Activated naive CD4-positive, alpha-beta T cell treated with anti-CD3 and anti-CD28 coated beads, Interleukin-2, amount 10 ng/mL, durations not matched to agents 7 days and 5 days (primary cell): ENCODE data around the gene ARX.

ENCODE experiments used
- CTCF ChIA-PET: fragments of 350-600 bp; sonication (Branson Sonifier 250); formaldehyde crosslinking; loops from one replicate; lab custom pipeline; 2021; ENCODE audit warnings: antibody characterized with exemption; lab: Charles Lee
- DNase-seq: peaks from one replicate; pipeline ENCODE4 v3.0.0-alpha.2; 2020
- H3K27ac Mint-ChIP-seq: one replicate; pipeline ENCODE4 v1.8.0; 2021; ENCODE audit warnings: mild to moderate bottlenecking, moderate library complexity, mixed read lengths
- H3K27me3 Mint-ChIP-seq: one replicate; pipeline ENCODE4 v1.8.0; 2021; ENCODE audit warnings: mild to moderate bottlenecking, mixed read lengths
- H3K36me3 Mint-ChIP-seq: one replicate; pipeline ENCODE4 v1.8.0; 2021; ENCODE audit warnings: mixed read lengths
- H3K4me1 Mint-ChIP-seq: one replicate; pipeline ENCODE4 v1.8.0; 2021; ENCODE audit warnings: mixed read lengths
- H3K4me3 Mint-ChIP-seq: one replicate; pipeline ENCODE4 v1.8.0; 2021; ENCODE audit warnings: mild to moderate bottlenecking, moderate library complexity, mixed read lengths
- H3K9me3 Mint-ChIP-seq: one replicate; pipeline ENCODE4 v1.8.0; 2021; ENCODE audit warnings: mixed read lengths

ARX gene

GRCh38 chrX:25015486-25016360 lies at the start of gene ARX:
Gene ARX, minus strand, starts transcription at chrX:25015965. Its CDS starts 228 bp downstream, at chrX:25015737.
- CTCF ChIA-PET, result interaction anchor here (1.3 kb wide), 1 partner anchor 645 kb away, joined by 3 read pairs; no protein-coding TSS in a partner anchor
- H3K27me3 Mint-ChIP-seq, result peaks cover 88% of the 10 kb centered on the region
- DNase-seq, result peak; percentile 54

GRCh38 chrX:25059273-25059672 lies 43.5 kb upstream of the ARX start:
- no peaks in the 10 kb centered on the region for H3K36me3 Mint-ChIP-seq
- CTCF ChIA-PET, result no interaction called here
- no peaks in the 10 kb centered on the region for H3K27me3 Mint-ChIP-seq
- H3K9me3 Mint-ChIP-seq, result peaks cover 3% of the 10 kb centered on the region
- H3K4me3 Mint-ChIP-seq, result no peak overlapping the region
- H3K4me1 Mint-ChIP-seq, result no peaks in the 10 kb centered on the region
- no peak overlapping the region for H3K27ac Mint-ChIP-seq
- no peak for DNase-seq

More at GRCh38 chrX:25015486-25016360, at the start of gene ARX:
- no peak within 1 kb of the TSS for H3K27ac Mint-ChIP-seq
- H3K36me3 Mint-ChIP-seq, result no peaks in the 10 kb centered on the region
- no peak within 1 kb of the TSS for H3K4me3 Mint-ChIP-seq
- H3K9me3 Mint-ChIP-seq, result no peaks in the 10 kb centered on the region
- peaks cover 16% of the 10 kb centered on the region for H3K4me1 Mint-ChIP-seq

GRCh38 chrX:25052798-25053534 lies 37.2 kb upstream of the ARX start:
- peaks cover 9% of the 10 kb centered on the region for H3K27me3 Mint-ChIP-seq
- CTCF ChIA-PET, result no interaction called here
- no peak for DNase-seq
- no peaks in the 10 kb centered on the region for H3K36me3 Mint-ChIP-seq
- peaks cover 11% of the 10 kb centered on the region for H3K4me1 Mint-ChIP-seq
- no peak overlapping the region for H3K4me3 Mint-ChIP-seq
- H3K9me3 Mint-ChIP-seq, result peaks cover 3% of the 10 kb centered on the region
- H3K27ac Mint-ChIP-seq, result no peak overlapping the region

DNA sequence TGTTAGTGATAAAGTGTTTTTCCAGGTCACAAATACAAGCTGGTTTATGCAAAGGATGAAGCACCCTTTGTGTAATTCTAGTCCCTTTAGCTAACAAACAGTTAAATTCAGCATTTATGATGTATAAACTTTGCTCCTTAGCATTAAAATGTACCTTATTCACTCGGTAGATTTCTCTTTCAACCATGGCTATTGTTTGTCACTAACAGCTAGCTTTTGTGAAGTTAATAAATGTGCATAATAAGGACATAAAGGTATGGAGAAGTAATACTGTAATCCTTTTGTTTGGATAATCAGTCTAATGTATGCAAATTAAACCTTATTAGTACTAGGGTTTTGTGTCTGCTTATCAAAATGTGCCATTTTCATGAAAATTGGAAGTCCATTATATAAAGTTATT lies 34.2 kb upstream of the ARX start:
- Mint-ChIP-seq H3K4me1 (peaks cover 13% of the 10 kb centered on the region), H3K27me3 (peaks cover 9% of the 10 kb centered on the region), H3K36me3 (no peaks in the 10 kb centered on the region), H3K4me3 (no peak overlapping the region), H3K27ac (no peak overlapping the region), H3K9me3 (no peaks in the 10 kb centered on the region)
- CTCF ChIA-PET, result interaction anchor here (1.1 kb wide), 2 partner anchors 94 to 211 kb away, joined by 4 read pairs; no protein-coding TSS in a partner anchor
- DNase-seq, result no peak

DNA sequence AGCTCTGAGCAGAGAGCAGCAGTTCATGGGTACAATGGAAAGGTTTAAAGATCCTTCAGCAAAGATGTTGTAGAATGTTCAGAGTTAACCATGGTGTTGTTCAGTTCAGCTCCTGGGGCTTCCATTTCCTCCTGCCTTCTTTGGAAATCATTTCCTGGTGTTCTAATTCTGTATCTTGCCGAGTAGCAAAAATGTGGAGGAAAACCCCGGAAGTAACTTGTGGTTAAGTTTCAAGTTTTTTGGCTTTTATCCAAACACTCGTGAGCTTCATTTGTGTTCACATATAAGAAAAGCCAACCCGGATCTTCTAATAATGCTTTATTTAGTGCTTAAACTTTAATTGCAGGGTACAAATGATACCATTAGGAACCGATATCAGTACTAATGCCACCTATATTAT lies 33.6 kb upstream of the ARX start:
- no peaks in the 10 kb centered on the region for H3K36me3 Mint-ChIP-seq
- H3K27me3 Mint-ChIP-seq, result peaks cover 9% of the 10 kb centered on the region
- H3K4me1 Mint-ChIP-seq, result peaks cover 13% of the 10 kb centered on the region
- no peak overlapping the region for H3K27ac Mint-ChIP-seq
- CTCF ChIA-PET, result interaction anchor here (1.1 kb wide), 2 partner anchors 94 to 210 kb away, joined by 4 read pairs; no protein-coding TSS in a partner anchor
- H3K4me3 Mint-ChIP-seq, result no peak overlapping the region
- no peaks in the 10 kb centered on the region for H3K9me3 Mint-ChIP-seq
- DNase-seq, result no peak

GRCh38 chrX:25048178-25048577 lies 32.4 kb upstream of the ARX start:
- no peak overlapping the region for H3K4me3 Mint-ChIP-seq
- H3K9me3 Mint-ChIP-seq, result no peaks in the 10 kb centered on the region
- H3K36me3 Mint-ChIP-seq, result no peaks in the 10 kb centered on the region
- H3K4me1 Mint-ChIP-seq, result peaks cover 13% of the 10 kb centered on the region
- CTCF ChIA-PET, result no interaction called here
- peaks cover 9% of the 10 kb centered on the region for H3K27me3 Mint-ChIP-seq
- no peak overlapping the region for H3K27ac Mint-ChIP-seq
- no peak for DNase-seq

GRCh38 chrX:25043192-25043591 lies 27.4 kb upstream of the ARX start:
- Mint-ChIP-seq H3K36me3 (no peaks in the 10 kb centered on the region), H3K4me3 (no peak overlapping the region), H3K4me1 (peaks cover 2% of the 10 kb centered on the region), H3K27me3 (no peaks in the 10 kb centered on the region), H3K9me3 (no peaks in the 10 kb centered on the region), H3K27ac (no peak overlapping the region)
- CTCF ChIA-PET, result no interaction called here
- no peak for DNase-seq

GRCh38 chrX:25039036-25039435 lies 23.3 kb upstream of the ARX start:
- H3K36me3 Mint-ChIP-seq, result no peaks in the 10 kb centered on the region
- CTCF ChIA-PET, result no interaction called here
- no peaks in the 10 kb centered on the region for H3K27me3 Mint-ChIP-seq
- H3K4me3 Mint-ChIP-seq, result no peak overlapping the region
- no peak for DNase-seq
- H3K27ac Mint-ChIP-seq, result no peak overlapping the region
- no peaks in the 10 kb centered on the region for H3K4me1 Mint-ChIP-seq
- no peaks in the 10 kb centered on the region for H3K9me3 Mint-ChIP-seq

DNA sequence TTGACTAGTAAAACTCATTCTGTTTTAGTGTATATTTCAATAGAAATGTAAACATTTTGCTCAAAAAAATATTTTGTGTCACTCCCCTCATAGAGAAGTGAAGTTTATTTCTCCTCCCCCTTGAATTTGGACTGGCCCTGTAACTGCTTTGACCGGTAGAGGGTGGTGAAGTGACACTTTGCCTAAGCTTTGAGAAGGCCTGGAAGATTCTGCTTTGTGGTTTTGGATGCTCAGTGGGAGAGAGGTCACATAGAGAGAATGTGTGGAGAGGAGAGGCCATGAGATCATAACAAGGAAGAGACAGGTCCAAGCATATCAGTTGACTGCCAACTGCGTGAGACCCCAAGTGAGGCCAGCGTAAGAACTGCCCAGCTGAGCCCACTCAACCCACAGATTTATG lies 19.1 kb upstream of the ARX start:
- H3K36me3 Mint-ChIP-seq, result no peaks in the 10 kb centered on the region
- H3K27me3 Mint-ChIP-seq, result peaks cover 3% of the 10 kb centered on the region
- DNase-seq, result no peak
- H3K4me3 Mint-ChIP-seq, result no peak overlapping the region
- no peaks in the 10 kb centered on the region for H3K9me3 Mint-ChIP-seq
- CTCF ChIA-PET, result interaction anchor here (2.0 kb wide), 1 partner anchor 110 kb away, joined by 6 read pairs; no protein-coding TSS in a partner anchor
- no peak overlapping the region for H3K27ac Mint-ChIP-seq
- H3K4me1 Mint-ChIP-seq, result no peaks in the 10 kb centered on the region

DNA sequence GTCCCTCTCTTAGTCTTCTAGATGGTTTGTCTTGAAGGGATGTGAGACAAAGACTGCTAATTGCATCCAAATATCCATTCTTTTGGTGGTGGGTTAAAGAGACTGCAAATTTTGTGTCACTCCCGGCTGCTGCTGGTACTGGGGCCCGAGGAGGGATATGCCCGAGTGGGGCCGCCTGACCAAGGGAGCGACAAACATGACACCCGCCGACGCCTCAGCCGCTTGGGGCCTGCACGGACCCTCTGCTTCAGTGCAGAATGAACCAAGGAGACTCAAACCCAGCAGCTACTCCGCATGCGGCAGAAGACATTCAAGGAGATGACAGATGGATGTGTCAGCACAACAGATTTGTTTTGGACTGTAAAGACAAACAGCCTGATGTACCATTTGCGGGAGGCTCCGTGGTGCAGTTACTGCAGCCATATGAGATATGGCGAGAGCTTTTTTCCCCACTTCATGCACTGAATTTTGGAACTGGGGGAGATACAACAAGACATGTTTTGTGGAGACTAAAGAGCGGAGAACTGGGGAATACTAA lies 13.6 kb upstream of the ARX start:
- CTCF ChIA-PET, result interaction anchor here (1.2 kb wide), 1 partner anchor 116 kb away, joined by 6 read pairs; no protein-coding TSS in a partner anchor

GRCh38 chrX:25028726-25029125 lies 13.0 kb upstream of the ARX start:
- H3K4me1 Mint-ChIP-seq, result no peaks in the 10 kb centered on the region
- H3K9me3 Mint-ChIP-seq, result no peaks in the 10 kb centered on the region
- no peak for DNase-seq
- peaks cover 33% of the 10 kb centered on the region for H3K27me3 Mint-ChIP-seq
- no peak overlapping the region for H3K4me3 Mint-ChIP-seq
- CTCF ChIA-PET, result interaction anchor here (1.2 kb wide), 1 partner anchor 116 kb away, joined by 6 read pairs; no protein-coding TSS in a partner anchor
- no peaks in the 10 kb centered on the region for H3K36me3 Mint-ChIP-seq
- H3K27ac Mint-ChIP-seq, result no peak overlapping the region

More for the DNA sequence above, 13.6 kb upstream of the ARX start:
- Mint-ChIP-seq H3K27me3 (peaks cover 27% of the 10 kb centered on the region), H3K27ac (no peak overlapping the region), H3K4me1 (no peaks in the 10 kb centered on the region), H3K9me3 (no peaks in the 10 kb centered on the region), H3K36me3 (no peaks in the 10 kb centered on the region), H3K4me3 (no peak overlapping the region)
- no peak for DNase-seq

DNA sequence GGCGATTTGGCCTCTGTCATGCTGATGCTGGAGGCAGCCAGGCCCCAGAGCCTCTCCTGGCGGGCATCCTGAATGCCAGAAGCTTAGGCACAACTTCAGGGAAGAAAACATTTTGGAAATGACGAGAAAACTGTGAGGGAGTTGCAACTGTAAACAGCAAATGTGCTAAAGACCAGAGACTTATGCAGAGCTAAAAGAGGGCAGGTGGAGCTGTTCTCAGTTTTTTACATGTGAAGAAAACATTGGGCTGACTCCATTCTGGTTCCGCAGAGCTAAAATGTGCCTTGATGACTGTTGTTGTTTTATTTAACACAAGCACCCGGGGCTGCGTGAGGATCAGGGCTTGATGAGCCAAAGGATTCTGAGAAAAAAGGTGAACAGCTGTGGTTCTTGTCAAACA lies 10.8 kb upstream of the ARX start:
- no peaks in the 10 kb centered on the region for H3K36me3 Mint-ChIP-seq
- DNase-seq, result no peak
- H3K27ac Mint-ChIP-seq, result no peak overlapping the region
- H3K27me3 Mint-ChIP-seq, result peaks cover 52% of the 10 kb centered on the region
- no peak overlapping the region for H3K4me3 Mint-ChIP-seq
- H3K4me1 Mint-ChIP-seq, result peaks cover 6% of the 10 kb centered on the region
- H3K9me3 Mint-ChIP-seq, result no peaks in the 10 kb centered on the region
- CTCF ChIA-PET, result no interaction called here

DNA sequence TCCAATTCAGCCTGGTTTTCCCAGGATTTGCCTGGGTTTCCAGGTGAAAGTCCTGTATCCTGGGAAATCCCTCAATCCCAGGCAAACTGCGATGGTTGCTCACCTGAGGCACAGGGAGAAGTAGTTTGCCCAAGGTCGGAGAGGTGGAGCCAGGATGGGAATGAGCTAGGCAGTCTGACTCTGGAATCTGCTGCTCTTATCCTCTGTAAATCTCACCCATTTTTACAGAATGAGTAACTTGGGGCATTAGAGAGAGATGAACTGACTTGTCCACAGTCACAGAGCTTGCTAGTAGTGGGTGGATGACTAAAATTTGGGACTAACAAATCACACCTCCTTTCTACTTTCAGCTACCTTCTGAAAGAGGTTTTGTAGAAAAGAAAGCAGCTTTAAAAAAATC lies 9.8 kb upstream of the ARX start:
- Mint-ChIP-seq H3K27me3 (peaks cover 62% of the 10 kb centered on the region), H3K36me3 (no peaks in the 10 kb centered on the region), H3K4me1 (peaks cover 12% of the 10 kb centered on the region), H3K4me3 (no peak overlapping the region), H3K9me3 (no peaks in the 10 kb centered on the region), H3K27ac (no peak overlapping the region)
- no peak for DNase-seq
- CTCF ChIA-PET, result no interaction called here

GRCh38 chrX:25023908-25024307 lies 8.1 kb upstream of the ARX start:
- Mint-ChIP-seq H3K4me1 (peaks cover 13% of the 10 kb centered on the region), H3K9me3 (no peaks in the 10 kb centered on the region), H3K27me3 (peaks cover 71% of the 10 kb centered on the region), H3K27ac (no peak overlapping the region), H3K4me3 (no peak overlapping the region), H3K36me3 (no peaks in the 10 kb centered on the region)
- CTCF ChIA-PET, result interaction anchor here (1.1 to 3.0 kb wide), 2 partner anchors 18 to 120 kb away, joined by 3 to 17 read pairs; no protein-coding TSS in a partner anchor
- no peak for DNase-seq
